Chondrocyte (in vitro differentiated cells): ENCODE measurements around the gene EPB41L4A. TPM values are rescaled to one million over a fixed set of nuclear protein-coding genes. Genes with fewer than 3 reads are reported as not detected.

Experiments used
- DNase-seq: peaks from one replicate; pipeline ENCODE4 v3.0.0; 2021; ENCODE audit warnings: mixed read lengths, low spot score
- H3K27ac Mint-ChIP-seq: one replicate; pipeline ENCODE4 v1.8.0; 2021; ENCODE audit warnings: mild to moderate bottlenecking, moderate library complexity, mixed read lengths; ENCODE audit not compliant: unreplicated experiment
- H3K27me3 Mint-ChIP-seq: 2 replicates; pipeline ENCODE4 v1.8.0; 2021; ENCODE audit warnings: low read depth, mixed read lengths
- H3K36me3 Mint-ChIP-seq: 2 replicates; pipeline ENCODE4 v1.8.0; 2021; ENCODE audit warnings: low read depth, mixed read lengths
- H3K4me1 Mint-ChIP-seq: 2 replicates; pipeline ENCODE4 v1.8.0; 2021; ENCODE audit warnings: low read depth, mild to moderate bottlenecking, mixed read lengths
- H3K4me3 Mint-ChIP-seq: one replicate; pipeline ENCODE4 v1.8.0; 2021; ENCODE audit warnings: mild to moderate bottlenecking, moderate library complexity, mixed read lengths; ENCODE audit not compliant: unreplicated experiment
- H3K9me3 Mint-ChIP-seq: 2 replicates; pipeline ENCODE4 v1.8.0; 2021; ENCODE audit warnings: low read depth, mixed read lengths
- CTCF ChIP-seq: fragments of 200-600 bp; sonication (generic); IDR thresholded peaks from 2 replicates; pipeline ENCODE4 v1.5.0; 2021; ENCODE audit warnings: antibody characterized with exemption, mild to moderate bottlenecking, moderate library complexity
- total RNA-seq: library from RNA; stranded (reverse); gene quantifications from 3 replicates; pipeline ENCODE4 v1.2.1, GENCODE V29; 2021

EPB41L4A gene
- total RNA-seq, 1 donor from 2014 or later = 3.9 TPM

DNA sequence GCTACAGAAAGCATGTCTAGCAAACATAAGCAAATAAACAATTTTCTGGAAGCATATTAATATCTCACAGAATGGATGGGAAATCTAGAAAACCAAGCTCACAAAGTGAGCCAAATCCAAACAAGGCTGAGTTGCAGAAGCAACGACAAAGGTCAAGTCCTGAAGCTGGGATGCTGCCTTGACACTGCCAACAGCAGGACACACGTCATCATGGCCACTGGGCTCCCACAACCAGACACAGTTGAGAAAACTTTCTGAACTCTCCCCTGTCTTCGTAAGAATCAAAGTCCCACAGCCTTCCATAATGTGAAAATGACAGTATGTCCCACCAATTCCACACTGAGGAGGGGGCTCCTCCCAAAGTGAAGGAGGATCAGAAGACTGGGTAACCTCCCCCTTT lies 37.6 kb downstream of the EPB41L4A start:
- H3K4me1 Mint-ChIP-seq = no peaks in the 10 kb centered on the region
- no peaks in the 10 kb centered on the region for H3K27me3 Mint-ChIP-seq
- no peak overlapping the region for H3K27ac Mint-ChIP-seq
- no peaks in the 10 kb centered on the region for H3K36me3 Mint-ChIP-seq
- no peak for DNase-seq
- TF ChIP-seq CTCF = no peak
- no peak overlapping the region for H3K4me3 Mint-ChIP-seq
- no peaks in the 10 kb centered on the region for H3K9me3 Mint-ChIP-seq

DNA sequence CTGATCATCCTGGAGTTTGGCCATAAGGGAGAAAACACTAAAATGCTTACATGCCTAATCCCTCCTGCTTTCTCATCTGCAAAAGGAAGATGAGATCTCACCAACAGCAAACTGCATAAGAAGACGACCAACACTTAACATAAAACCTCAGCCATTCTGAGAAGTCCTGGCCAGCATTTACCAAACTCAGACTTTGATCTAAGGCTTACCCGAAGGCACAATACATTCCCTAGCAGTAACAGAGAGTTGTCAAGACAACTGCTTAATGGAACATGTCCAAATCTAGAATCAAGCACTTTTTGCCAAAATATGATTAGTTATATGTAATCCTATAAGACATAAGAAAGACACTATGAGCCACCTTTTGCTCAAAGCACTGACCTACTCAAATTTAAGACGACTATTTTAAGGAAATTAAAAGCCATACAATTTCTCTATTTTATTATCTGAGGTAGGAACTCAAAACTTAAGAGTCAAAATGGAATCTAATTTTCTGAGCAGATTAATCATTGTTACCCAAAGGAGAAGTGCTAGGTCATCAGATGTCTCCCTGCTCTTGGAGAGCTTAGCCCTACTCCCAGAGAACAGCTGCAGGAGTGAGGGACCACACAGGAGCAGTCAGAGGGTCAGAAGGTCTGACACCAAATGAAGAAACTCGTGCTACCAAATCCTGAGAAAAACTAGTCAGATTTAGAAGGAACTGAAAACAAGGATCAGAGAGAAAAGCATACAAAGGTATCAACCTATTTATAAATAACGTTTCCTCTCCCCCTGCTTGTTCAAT lies 39.3 kb downstream of the EPB41L4A start:
- no peak for DNase-seq
- TF ChIP-seq CTCF = no peak
- H3K27me3 Mint-ChIP-seq = no peaks in the 10 kb centered on the region
- H3K4me3 Mint-ChIP-seq = no peak overlapping the region
- H3K27ac Mint-ChIP-seq = no peak overlapping the region
- no peaks in the 10 kb centered on the region for H3K36me3 Mint-ChIP-seq
- no peaks in the 10 kb centered on the region for H3K4me1 Mint-ChIP-seq
- H3K9me3 Mint-ChIP-seq = no peaks in the 10 kb centered on the region

DNA sequence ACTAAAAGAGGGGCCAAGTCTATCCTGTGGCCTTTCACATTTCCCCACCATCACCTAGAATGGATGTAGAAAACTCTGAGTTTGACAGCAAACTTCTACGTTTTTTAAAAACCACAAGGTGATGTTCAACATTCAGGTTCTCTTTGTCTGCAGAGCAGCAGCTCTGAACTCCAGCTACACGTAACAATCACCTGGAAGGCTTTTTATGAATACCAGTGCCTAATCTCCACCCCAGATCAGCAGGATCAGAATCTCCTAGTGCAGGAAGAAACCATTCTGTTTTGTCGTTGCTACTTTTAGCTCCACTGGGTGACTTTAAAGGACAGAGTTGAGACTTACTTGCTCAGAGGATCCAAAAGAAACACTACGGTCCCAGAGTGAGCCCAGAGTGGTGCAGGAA lies 44.3 kb downstream of the EPB41L4A start:
- no peak overlapping the region for H3K27ac Mint-ChIP-seq
- H3K36me3 Mint-ChIP-seq = no peaks in the 10 kb centered on the region
- H3K4me3 Mint-ChIP-seq = no peak overlapping the region
- no peak for TF ChIP-seq CTCF
- no peaks in the 10 kb centered on the region for H3K9me3 Mint-ChIP-seq
- peaks cover 4% of the 10 kb centered on the region for H3K4me1 Mint-ChIP-seq
- DNase-seq = no peak
- H3K27me3 Mint-ChIP-seq = no peaks in the 10 kb centered on the region

GRCh38 chr5:112374356-112374755 lies 44.7 kb downstream of the EPB41L4A start:
- H3K4me1 Mint-ChIP-seq = peaks cover 4% of the 10 kb centered on the region
- no peak overlapping the region for H3K27ac Mint-ChIP-seq
- no peaks in the 10 kb centered on the region for H3K9me3 Mint-ChIP-seq
- H3K4me3 Mint-ChIP-seq = no peak overlapping the region
- no peaks in the 10 kb centered on the region for H3K27me3 Mint-ChIP-seq
- no peak for DNase-seq
- TF ChIP-seq CTCF = no peak
- no peaks in the 10 kb centered on the region for H3K36me3 Mint-ChIP-seq

DNA sequence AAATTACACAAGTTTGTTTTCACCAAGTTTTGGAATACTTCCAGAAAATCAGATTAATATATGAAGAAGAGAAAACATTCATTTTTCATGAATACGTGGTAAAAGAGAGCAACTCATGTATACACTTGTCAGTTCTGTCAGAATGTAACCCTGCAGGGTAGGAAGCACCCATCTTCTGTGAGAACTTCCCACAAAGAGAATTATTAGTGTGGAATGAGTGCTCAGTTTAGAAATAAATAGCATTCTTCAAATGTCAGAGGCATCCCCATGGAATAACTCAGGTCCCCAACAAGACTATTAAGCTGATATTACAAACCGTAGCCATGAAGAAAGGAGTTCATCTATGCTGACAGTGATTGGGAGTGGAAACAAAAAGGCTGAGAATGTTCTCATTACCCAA lies 45.2 kb downstream of the EPB41L4A start:
- Mint-ChIP-seq H3K36me3 (no peaks in the 10 kb centered on the region), H3K27ac (no peak overlapping the region), H3K9me3 (no peaks in the 10 kb centered on the region), H3K4me1 (peaks cover 4% of the 10 kb centered on the region), H3K27me3 (no peaks in the 10 kb centered on the region), H3K4me3 (no peak overlapping the region)
- no peak for TF ChIP-seq CTCF
- no peak for DNase-seq
